ENCODE data around the gene MISP.

The MISP gene

DNA sequence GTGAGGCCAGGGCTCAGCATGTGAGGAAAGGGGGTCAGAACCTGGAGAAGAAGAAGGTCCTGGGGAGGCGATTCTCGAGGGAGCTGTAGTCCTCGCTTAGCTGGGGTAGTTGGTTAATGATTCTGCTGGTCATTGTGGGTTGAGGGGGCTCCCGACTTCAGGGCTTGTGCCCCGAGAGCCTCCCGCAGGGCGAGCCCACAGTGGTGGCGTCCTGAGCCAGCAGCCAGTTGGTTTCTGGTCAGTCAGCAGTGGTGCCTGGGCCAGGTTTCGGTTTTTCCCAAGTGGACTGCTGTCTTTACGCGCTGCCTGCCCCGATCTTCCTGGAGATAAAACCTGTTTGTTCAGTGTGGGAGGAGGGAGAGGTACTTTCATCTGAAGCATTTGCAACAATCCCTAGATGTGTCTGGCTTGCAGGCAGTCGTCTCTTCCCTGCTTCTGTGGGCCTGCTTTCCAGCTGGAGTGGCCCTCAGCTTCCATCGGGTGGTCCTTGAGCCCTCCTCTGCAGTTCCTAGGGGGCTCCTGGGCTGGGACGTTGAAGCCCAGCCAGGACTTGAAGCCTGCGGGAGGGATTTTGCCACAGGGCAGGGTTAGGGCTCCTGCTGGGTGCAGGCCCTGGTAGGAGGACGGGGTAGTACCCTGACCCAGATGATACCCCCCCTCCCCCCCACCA, 49.6 kb downstream of the MISP start:
- no peak for DNase-seq

DNA sequence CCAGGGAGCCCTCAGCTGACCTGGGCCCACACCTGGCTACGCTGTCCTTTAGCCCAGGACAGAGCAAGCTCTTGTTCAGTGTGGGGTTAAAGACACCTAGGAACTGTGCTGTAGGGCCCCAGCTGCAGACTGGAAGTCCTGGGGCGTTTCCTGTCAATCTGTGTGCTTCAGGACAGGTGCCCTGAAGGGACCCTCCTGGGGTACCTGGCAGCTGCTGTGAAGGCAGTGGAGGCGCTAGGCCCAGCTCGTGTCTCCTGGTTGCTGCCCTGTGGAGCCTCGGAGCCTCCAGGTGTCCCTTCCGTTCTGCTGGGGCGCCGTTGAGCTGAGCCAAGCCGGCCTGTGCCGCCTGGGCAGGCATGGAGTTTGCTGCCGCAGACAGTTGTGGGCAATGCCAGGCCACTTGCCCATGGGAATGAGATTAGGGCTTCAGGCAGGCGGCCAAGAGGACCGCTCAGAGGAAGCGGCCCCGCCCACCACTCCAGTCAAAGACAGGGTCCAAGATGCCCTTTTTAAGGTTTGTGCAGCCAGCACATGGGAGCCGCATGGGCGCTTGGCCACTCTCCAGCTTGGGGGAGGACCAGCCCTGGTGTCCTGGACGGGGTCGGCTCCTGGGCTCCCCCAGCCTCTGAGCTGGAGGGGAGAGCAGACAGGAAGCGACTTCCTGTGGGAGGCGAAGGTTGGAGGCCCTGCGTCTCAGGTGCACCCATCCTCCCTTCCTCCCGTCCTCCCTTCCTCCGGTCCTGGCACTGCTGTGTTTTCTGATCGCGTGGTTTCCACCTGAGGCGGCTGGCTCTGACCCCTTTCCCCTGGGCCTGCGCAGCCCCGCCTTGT, 50.3 kb downstream of the MISP start:
- peak in 1 of 2 donors; percentile 37 for DNase-seq

DNA sequence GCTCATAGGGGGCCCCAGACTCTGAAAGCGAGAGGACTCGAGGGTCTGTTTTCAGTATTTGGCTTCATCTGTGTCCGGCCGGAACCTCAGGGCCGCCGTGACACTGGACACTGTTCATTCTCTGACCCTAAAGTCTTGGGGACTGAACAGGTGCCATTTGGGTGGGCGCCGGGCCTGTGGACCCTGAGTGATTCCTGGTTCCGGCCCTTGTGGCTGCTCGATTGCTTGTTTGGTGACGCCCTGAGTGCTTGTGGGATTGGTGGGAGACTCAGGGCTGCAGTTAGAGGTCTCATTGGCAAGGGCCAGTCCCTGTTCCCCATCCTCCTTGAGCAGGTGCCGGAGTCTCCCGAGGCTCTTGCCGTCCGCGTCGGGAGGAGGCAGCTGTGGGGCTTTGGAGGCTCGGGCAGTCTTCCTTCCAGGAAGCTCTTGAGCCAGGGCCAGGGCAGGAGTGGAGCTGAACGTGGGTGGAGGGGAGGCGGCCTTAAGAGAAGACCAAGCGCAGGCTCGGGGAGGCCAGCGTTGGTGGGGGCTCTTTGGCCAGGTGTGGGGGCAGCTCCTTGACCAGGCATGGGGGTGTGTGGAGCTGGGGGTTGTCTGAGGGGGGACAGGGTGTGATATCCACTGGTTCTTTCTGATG, 51.1 kb downstream of the MISP start:
- no peak for DNase-seq

DNA sequence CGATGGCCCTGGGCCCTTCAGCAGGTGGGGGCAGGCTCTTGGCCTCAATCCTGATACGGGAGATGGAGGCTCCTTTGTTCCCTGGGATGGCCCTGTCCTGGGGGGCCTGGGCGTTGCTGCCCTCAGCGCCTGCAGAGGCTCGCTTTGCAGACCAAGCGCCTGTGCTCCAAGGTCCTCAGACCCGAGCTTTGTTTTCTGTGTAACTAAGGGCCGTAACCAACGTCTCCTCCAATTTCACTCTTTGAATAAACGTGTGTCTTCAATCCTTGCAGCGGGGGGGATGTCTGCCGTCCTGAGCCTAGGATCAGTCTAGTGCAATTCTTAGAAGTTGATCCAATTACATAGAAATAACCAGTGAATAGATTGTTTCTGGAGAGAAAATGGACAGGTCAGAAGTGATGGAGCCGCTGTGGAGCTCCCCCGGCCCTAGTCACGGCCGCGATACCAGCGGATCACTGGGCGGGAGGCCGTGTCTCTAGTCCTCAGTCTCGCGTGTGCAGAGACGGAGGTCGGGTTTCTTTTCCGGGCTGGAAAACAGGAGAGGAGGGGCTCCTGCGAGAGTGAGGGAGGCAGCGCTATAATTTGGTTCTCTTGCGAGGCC, 51.7 kb downstream of the MISP start:
- no peak for DNase-seq

DNA sequence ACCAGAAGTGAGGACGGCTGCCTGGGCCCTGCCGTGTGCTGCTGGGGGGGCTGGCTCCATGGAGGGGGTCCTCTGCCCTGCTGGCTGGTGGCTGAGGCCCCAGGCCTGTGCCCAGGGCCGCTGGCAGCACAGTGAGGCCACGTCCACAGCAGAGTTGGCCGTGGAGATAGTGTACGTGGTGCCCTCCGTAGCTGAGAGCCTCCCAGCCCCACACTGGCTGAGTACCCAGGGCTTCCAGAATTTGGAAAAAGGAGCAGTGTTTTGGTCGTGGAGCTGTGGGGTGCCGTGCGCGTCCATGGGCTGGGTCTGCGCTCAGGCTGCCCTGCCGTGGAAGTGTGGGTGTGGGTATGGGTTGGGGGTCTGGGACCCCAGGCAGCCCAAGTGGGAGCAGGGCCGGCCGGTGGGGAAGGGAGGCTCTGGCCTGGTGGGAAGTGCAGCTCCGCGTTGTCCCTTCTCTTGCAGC, 52.2 kb downstream of the MISP start:
- no peak for DNase-seq

DNA sequence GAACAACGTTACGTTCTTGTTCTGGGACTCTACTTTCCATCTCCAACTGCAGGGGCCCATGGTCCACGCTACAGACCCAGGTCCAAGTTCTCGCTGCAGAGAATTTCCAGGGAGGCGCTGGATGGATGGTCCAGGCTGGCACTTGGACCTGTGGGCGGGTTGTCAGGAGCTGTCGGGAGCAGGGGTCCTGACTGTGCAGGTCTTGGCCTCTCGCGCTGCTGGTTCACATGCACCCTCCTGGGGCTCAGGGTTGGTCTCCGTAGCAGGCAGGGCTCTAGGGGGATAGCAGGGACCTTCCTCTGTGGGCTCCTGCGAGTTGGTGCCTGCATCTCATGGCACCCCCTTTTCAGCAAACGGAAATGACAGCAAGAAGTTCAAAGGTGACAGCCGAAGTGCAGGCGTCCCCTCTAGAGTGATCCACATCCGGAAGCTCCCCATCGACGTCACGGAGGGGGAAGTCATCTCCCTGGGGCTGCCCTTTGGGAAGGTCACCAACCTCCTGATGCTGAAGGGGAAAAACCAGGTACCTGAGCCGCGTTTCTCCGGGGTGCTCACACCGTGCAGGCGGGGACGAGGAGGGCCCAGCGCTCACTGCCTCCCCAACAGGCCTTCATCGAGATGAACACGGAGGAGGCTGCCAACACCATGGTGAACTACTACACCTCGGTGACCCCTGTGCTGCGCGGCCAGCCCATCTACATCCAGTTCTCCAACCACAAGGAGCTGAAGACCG, 52.9 kb downstream of the MISP start:
- DNase-seq = no peak

DNA sequence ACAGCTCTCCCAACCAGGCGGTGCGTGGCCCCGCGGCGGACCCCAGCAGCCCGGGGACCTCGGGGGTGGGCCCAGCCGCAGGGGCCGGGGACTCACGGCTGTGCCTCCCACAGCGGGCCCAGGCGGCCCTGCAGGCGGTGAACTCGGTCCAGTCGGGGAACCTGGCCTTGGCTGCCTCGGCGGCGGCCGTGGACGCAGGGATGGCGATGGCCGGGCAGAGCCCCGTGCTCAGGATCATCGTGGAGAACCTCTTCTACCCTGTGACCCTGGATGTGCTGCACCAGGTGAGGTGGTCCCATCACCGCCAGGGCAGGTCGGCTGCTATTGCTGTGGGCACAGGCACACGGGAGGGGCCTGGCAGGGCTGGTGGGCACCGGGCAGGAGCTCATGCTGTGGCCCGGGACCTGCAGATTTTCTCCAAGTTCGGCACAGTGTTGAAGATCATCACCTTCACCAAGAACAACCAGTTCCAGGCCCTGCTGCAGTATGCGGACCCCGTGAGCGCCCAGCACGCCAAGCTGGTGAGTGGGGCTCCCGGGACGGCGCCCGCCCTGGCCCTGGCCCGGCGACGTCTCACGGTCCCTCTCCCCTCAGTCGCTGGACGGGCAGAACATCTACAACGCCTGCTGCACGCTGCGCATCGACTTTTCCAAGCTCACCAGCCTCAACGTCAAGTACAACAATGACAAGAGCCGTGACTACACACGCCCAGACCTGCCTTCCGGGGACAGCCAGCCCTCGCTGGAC, 53.7 kb downstream of the MISP start:
- DNase-seq = no peak

DNA sequence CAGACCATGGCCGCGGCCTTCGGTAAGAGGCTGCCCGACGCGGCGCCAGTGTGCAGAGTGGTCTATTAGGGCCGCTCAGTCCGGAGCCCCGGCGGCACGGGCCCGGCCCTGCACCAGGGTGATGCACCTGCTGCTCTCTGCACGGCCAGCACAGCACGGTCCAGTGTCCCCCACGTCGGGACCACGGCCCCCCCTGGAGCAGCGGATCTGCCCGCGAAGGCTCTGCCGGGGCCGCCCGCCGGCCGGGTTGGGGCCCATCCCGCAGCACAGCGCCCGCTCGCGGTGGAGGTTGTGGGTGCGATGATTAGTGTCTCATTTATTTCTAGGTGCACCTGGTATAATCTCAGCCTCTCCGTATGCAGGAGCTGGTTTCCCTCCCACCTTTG, 54.2 kb downstream of the MISP start:
- peak in 1 of 2 donors; percentile 31 for DNase-seq

DNA sequence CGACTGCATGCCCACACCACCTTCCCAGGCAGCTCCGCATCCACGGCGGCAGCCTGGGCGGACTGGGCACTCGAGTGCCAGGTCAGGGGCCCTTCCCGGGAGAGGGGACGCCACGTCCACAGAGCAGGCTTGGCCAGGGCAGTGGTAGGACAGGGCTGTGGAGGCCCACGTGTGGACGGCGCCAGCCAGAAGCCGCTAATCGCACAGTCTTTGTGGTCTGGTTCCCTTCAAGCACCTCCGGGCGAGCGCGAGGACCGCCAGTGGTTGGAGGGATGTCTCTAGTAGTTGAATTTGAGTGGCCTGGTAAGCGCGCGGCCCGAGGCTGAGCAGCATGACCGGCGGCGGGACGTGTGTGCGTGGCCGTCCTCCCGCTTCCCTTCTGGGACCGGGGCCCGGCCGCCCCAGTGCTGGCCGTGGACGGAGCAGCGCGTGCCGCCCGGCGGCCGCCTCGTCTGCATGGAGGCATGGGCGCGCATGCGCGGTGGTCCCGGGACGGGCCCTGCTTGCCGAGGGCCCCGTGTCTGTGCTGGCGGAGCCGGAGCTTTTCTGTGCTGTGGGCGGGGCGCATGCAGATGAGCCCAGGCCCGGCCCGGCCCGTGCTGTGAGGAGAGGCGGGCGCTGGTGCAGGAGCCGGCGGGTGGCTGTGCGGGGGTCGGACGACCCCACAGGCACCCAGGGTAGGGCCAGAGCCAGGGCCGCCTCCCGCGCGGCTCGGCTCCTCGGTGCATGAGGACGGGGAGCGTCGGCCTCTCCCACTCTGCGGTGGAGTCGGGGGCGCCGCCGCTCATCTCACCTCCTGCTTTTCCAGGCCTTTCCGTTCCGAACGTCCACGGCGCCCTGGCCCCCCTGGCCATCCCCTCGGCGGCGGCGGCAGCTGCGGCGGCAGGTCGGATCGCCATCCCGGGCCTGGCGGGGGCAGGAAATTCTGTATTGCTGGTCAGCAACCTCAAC, 55.0 kb downstream of the MISP start:
- DNase-seq = no peak

DNA sequence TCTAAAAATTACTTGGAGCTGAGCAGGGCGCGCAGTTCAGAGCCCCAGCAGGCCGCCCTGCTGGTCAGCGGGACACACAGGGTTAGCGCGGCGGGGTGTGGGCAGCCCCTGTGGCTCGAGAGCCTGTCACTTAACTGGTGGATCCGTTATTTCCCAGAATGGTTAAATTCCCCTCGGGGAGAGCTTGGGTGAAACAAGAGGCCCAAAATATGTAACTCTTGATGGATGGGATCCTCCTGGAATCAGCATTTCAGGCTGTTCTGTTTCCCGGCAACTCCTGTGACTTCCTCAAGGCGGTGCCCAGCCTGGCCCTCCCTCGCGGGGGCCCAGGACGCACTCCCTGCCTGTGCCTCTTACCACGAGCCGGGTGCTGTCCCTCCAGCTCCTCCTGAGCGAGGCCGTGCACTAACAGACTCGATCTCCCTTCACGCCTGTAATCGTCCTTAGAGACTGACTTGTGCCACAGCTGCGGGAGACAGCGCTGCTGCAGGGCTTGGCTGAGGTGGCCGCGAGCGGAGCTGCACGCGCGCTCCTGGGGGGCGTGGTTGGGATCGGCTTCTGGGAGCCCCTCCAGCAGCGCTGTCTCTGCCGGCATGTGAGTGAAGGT, 56.0 kb downstream of the MISP start:
- DNase-seq = no peak

DNA sequence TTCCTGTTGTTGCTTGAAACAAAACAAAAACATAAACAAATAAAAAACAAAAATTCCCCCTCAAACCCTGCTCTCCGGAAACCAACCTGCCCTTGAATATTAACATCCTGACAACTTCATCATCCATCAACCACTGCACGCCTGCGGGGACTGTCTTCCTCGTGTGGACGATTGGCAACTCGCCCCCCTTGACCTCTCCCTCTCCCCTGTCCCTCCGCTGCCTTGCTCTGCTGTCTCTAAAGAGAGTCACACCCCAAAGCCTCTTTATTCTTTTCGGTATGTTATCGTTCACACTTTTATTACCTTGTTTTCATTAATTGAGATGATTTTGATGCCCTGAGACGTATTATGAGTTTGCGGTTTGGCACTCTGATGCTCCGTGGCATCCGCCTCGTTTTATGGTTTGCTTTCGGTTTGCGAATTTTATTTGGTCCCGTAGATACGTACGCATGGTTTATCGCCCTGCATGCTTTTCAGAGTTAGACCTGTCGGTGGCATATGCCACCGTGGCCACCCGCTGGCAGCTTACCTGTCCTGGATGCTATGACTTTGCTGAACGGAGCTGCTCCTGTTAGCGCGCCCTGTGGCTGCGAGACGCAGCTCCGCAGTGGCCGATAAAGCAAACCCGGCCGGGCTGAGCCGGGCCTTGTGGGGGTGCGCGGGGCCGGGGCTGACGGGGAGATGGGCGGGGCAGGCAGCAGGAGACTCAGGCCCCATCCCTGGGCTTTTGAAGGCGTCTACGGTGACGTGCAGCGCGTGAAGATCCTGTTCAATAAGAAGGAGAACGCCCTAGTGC, 56.9 kb downstream of the MISP start:
- DNase-seq = no peak

DNA sequence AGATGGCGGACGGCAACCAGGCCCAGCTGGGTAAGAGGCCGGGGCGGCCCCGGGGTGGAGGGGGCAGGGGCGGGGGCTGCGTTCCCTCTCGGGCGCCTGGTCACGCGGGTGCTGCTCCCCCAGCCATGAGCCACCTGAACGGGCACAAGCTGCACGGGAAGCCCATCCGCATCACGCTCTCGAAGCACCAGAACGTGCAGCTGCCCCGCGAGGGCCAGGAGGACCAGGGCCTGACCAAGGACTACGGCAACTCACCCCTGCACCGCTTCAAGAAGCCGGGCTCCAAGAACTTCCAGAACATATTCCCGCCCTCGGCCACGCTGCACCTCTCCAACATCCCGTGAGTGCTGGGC, 57.5 kb downstream of the MISP start:
- no peak for DNase-seq

DNA sequence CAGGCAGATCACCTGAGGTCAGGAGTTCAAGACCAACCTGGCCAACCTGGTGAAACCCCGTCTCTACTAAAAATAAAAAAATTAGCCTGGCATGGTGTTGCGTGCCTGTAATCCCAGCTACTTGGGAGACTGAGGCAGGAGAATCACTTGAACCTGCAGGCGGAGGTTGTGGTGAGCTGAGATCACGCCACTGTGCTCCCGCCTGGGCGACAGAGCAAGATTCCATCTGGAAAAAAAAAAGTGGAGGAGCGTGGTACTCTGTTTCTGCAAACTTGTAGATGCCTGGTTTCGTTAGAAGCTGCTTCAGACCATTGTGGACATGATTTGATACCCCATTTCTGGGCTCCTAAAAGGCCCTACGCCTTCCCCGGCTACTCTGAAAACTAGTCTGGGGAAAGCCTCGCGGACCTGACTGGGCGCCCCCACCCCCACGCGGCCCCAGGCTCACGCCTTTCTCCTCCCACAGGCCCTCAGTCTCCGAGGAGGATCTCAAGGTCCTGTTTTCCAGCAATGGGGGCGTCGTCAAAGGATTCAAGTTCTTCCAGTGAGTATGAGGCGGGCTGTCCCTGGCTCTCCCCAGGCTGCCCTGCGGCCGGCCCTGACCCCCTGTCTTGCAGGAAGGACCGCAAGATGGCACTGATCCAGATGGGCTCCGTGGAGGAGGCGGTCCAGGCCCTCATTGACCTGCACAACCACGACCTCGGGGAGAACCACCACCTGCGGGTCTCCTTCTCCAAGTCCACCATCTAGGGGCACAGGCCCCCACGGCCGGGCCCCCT, 59.4 kb downstream of the MISP start:
- DNase-seq = no peak

DNA sequence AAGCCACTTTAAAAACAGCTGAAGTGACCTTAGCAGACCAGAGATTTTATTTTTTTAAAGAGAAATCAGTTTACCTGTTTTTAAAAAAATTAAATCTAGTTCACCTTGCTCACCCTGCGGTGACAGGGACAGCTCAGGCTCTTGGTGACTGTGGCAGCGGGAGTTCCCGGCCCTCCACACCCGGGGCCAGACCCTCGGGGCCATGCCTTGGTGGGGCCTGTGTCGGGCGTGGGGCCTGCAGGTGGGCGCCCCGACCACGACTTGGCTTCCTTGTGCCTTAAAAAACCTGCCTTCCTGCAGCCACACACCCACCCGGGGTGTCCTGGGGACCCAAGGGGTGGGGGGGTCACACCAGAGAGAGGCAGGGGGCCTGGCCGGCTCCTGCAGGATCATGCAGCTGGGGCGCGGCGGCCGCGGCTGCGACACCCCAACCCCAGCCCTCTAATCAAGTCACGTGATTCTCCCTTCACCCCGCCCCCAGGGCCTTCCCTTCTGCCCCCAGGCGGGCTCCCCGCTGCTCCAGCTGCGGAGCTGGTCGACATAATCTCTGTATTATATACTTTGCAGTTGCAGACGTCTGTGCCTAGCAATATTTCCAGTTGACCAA, 60.1 kb downstream of the MISP start:
- DNase-seq = no peak

DNA sequence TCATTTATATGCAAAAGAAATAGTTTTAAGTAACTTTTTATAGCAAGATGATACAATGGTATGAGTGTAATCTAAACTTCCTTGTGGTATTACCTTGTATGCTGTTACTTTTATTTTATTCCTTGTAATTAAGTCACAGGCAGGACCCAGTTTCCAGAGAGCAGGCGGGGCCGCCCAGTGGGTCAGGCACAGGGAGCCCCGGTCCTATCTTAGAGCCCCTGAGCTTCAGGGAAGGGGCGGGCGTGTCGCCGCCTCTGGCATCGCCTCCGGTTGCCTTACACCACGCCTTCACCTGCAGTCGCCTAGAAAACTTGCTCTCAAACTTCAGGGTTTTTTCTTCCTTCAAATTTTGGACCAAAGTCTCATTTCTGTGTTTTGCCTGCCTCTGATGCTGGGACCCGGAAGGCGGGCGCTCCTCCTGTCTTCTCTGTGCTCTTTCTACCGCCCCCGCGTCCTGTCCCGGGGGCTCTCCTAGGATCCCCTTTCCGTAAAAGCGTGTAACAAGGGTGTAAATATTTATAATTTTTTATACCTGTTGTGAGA, 60.7 kb downstream of the MISP start:
- DNase-seq = no peak

DNA sequence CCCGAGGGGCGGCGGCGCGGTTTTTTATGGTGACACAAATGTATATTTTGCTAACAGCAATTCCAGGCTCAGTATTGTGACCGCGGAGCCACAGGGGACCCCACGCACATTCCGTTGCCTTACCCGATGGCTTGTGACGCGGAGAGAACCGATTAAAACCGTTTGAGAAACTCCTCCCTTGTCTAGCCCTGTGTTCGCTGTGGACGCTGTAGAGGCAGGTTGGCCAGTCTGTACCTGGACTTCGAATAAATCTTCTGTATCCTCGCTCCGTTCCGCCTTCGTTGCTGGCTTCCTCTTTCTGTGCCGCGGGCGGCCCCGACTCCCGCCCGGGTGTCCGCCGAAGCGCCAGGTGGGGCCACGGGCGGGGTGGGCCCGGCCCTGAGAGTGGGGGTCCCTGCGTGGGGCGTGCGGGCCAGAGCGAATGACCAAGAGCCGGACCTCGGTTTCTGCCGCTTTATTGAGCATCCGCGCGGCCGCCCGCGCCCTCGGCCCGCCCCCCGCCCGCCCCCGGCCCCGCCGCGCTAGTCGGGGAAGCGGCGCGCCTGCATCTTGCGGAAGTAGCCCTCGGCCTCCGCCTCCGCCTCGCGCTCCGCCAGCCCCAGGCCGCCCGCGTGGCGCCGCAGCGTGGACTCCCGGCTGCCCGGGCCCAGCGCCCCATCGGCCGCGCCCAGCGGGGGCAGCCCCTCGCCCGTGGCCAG, 61.3 kb downstream of the MISP start:
- DNase-seq = no peak

DNA sequence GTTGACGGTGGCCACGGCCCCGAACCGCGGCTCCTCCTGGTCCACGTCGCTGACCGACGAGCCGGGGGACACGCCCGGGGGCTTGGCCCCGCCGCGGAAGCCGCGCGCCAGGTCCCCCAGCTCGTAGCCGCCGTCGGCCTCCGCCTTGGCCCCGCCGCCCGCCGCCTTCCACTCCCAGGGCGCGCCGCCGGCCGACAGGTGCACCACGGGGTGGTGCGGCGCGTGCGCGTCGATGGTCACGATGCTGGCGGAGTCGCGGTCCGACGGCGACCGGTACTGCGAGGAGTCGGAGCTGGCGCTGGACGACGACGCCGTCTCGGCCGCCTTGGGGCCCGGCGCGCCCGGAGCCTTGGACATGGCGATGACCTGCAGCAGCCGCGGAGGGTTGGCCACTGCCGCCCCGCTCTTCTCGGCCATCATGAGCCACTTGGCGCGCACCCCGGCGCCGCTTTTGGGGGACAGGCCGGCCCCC, 61.9 kb downstream of the MISP start:
- DNase-seq = no peak
